SK-N-SH treated with all-trans-retinoic acid at 6 μM for 48 hours (cell line): ENCODE measurements around the gene PLXND1.

ENCODE experiments used
- PATZ1 ChIP-seq: fragments of 250-450 bp; sonication (Bioruptor Pico); IDR thresholded peaks from 2 replicates; pipeline ENCODE4 v1.8.0; 2020; ENCODE audit warnings: mild to moderate bottlenecking, moderate library complexity, borderline replicate concordance
- ZFP3 ChIP-seq: fragments of 250-450 bp; sonication (Bioruptor Pico); IDR thresholded peaks from 2 replicates; pipeline ENCODE4 v1.5.0; 2020; ENCODE audit warnings: mild to moderate bottlenecking, moderate library complexity

GRCh38 chr3:129521611-129522010 lies 84.9 kb downstream of the PLXND1 start:
- TF ChIP-seq ZFP3 (CRISPR knock-in tag) = no peak
- TF ChIP-seq PATZ1 (CRISPR knock-in tag) = no peak
